A549 treated with GW870086 at 1 μM for 4 hours (cell line): Measurements from ENCODE around the gene PAQR8. TPM values are rescaled to one million over a fixed set of nuclear protein-coding genes. Genes with fewer than 3 reads are reported as not detected.

ENCODE experiments used
- total RNA-seq: library from RNA; stranded (reverse); fragments of 200-300 nt; extraction: Qiagen RNA extraction; gene quantifications from 5 replicates; pipeline ENCODE4 v1.2.3, GENCODE V29; 2022; ENCODE audit warnings: low read depth

Gene PAQR8
- 0.85 to 1.2 TPM (median 1.1 TPM) in 5 replicates for total RNA-seq

GRCh38 chr6:52361945-52362442, at the start of gene PAQR8:
Gene PAQR8 (plus strand): TSS chr6:52362151. CDS start chr6:52403214, 41,063 bp downstream.

GRCh38 chr6:52419809-52420667, 58.1 kb downstream of the PAQR8 start, which contains the start of gene EFHC1:
Gene EFHC1 (plus strand): TSS chr6:52420342. CDS start chr6:52420411, 69 bp downstream.

Other genes with a start within 250 kb of the PAQR8 start
- not detected in 5 replicates for gene IL17A, start 175.8 kb upstream of the PAQR8 start, total RNA-seq
- not detected in 5 replicates for gene IL17F, start 117.7 kb upstream of the PAQR8 start, total RNA-seq
- gene MCM3, start 77.4 kb upstream of the PAQR8 start, total RNA-seq, result 72.8 to 80.0 TPM (median 78.4 TPM) in 5 replicates
- 8.1 to 13.3 TPM (median 12.2 TPM) in 5 replicates for gene EFHC1, start 58.2 kb downstream of the PAQR8 start, total RNA-seq
- 31.4 to 40.3 TPM (median 38.0 TPM) in 5 replicates for gene TRAM2, start 214.9 kb downstream of the PAQR8 start, total RNA-seq